Uterus (tissue), 4 donors: Measurements from ENCODE around the gene BPIFA2. TPM values are rescaled to one million over a fixed set of nuclear protein-coding genes. Genes with fewer than 3 reads are reported as not detected.

Source experiments
- DNase-seq, 2 donors: peaks; one replicate each; pipeline ENCODE4 v3.0.0-alpha.2; 2019 to 2020
- H3K27ac ChIP-seq, 2 donors: fragments of 200-600 bp; sonication (generic); 1 replicate in 1 of 2; 2 replicates in 1 of 2; pipeline ENCODE4 v1.5.1; 2016 to 2018
- H3K27me3 ChIP-seq, 2 donors: fragments of 200-600 bp; sonication (generic); one replicate each; pipeline ENCODE4 v1.5.1; 2018 to 2019; ENCODE audit warnings: control low read depth in 1 of 2
- H3K36me3 ChIP-seq, 2 donors: fragments of 200-600 bp; sonication (generic); one replicate each; pipeline ENCODE4 v1.5.1; 2019; ENCODE audit warnings: control low read depth in 1 of 2
- H3K4me1 ChIP-seq, 2 donors: fragments of 200-600 bp; sonication (generic); one replicate each; pipeline ENCODE4 v1.5.1; 2018 to 2019; ENCODE audit warnings: control low read depth in 1 of 2
- H3K4me3 ChIP-seq, 2 donors: fragments of 200-600 bp; sonication (generic); 1 replicate in 1 of 2; 2 replicates in 1 of 2; pipeline ENCODE4 v1.5.1; 2018 to 2019; ENCODE audit warnings: mild to moderate bottlenecking in 1 of 2
- H3K9me3 ChIP-seq, 2 donors: fragments of 200-600 bp; sonication (generic); one replicate each; pipeline ENCODE4 v1.5.1; 2019; ENCODE audit warnings: control low read depth in 1 of 2
- POLR2A ChIP-seq, 2 donors: fragments of 450-650 bp; IDR thresholded peaks; one replicate each; pipeline ENCODE4 v1.6.1; 2016; ENCODE audit warnings: antibody characterized with exemption in 2 of 2, mild to moderate bottlenecking in 1 of 2, moderate library complexity in 1 of 2
- intact Hi-C: fragments of 100-400 bp; cut with DNase I; formaldehyde crosslinking; loops from one replicate; pipeline ENCODE4 v1.15.1; 2023; ENCODE audit warnings: low total_unique reads
- total RNA-seq, 4 donors: library from RNA; depleted of rRNA in 3 of 4; stranded (reverse); fragments of >200 nt in 3 of 4; gene quantifications; one replicate each; pipeline versions ENCODE4 v1.1.0 to v1.2.4, GENCODE V29; 2014 to 2023
- TF ChIP-seq, protein P1 (sequence below), 4 experiments: fragments of 200-600 bp in 2 of 4; fragments of 450-650 bp in 2 of 4; sonication (generic) in 2 of 4; IDR thresholded peaks; one replicate each; pipeline ENCODE4 v1.5.1; 2016 to 2019; ENCODE audit warnings: antibody characterized with exemption in 4 of 4, mild to moderate bottlenecking in 2 of 4, moderate library complexity in 1 of 4
- donor health status: DM: yes; HTN: yes; CAD: no.

BPIFA2 gene
- total RNA-seq, 4 donors from 2014 or later: not detected

DNA sequence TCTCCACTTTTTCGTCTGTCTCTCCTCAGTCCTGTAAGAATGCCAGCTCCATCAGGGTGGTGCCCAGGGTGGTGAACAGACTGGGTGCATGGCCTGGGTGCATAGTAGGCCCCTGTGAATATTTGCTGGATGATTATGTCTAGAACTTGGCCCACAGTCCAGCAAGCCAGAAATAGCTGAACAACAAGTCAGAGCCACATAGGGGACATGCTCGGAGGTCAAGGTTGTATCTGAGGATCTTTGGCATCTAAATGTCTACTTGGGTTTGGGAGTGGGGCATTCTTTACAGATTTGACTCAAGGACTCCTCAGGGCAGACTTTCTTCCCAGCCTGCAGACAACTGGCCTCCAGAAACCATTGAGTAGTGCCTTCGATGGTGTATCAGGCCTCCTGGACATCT lies 31.1 kb downstream of the BPIFA2 start:
- intact Hi-C loops: no loop called here
- TF ChIP-seq POLR2A (IDR thresholded peaks at IDR 0.05): no peak
- TF ChIP-seq, protein P1, sequence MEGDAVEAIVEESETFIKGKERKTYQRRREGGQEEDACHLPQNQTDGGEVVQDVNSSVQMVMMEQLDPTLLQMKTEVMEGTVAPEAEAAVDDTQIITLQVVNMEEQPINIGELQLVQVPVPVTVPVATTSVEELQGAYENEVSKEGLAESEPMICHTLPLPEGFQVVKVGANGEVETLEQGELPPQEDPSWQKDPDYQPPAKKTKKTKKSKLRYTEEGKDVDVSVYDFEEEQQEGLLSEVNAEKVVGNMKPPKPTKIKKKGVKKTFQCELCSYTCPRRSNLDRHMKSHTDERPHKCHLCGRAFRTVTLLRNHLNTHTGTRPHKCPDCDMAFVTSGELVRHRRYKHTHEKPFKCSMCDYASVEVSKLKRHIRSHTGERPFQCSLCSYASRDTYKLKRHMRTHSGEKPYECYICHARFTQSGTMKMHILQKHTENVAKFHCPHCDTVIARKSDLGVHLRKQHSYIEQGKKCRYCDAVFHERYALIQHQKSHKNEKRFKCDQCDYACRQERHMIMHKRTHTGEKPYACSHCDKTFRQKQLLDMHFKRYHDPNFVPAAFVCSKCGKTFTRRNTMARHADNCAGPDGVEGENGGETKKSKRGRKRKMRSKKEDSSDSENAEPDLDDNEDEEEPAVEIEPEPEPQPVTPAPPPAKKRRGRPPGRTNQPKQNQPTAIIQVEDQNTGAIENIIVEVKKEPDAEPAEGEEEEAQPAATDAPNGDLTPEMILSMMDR (IDR thresholded peaks at IDR 0.05): no peak
- no peak for DNase-seq
- H3K4me3 ChIP-seq: no peak overlapping the region
- H3K4me1 ChIP-seq: no peaks in the 10 kb centered on the region
- no peaks in the 10 kb centered on the region for H3K9me3 ChIP-seq
- H3K27me3 ChIP-seq: no peaks in the 10 kb centered on the region
- no peak overlapping the region for H3K27ac ChIP-seq
- no peaks in the 10 kb centered on the region for H3K36me3 ChIP-seq

DNA sequence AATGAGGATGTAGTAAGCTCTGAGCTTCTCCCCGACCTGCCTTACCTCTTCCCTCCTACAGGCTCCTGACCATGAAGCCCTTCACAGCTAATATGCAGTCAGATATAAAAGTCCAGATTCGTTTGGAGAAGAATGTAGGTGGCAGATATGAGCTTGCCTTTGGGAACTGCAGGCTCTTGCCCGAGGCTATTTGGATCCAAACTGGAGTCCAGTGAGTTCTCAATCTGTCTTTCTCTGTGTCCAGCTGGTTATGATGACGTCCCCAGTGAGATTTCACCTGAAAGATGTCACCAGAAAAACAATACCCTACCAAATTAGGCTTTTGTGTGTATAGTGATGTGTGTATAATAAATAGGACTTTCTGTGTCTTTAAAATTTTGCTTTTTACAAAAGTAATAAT lies 34.5 kb downstream of the BPIFA2 start:
- H3K36me3 ChIP-seq: no peaks in the 10 kb centered on the region
- H3K27me3 ChIP-seq: no peaks in the 10 kb centered on the region
- no peaks in the 10 kb centered on the region for H3K4me1 ChIP-seq
- no peak overlapping the region for H3K27ac ChIP-seq
- no peak overlapping the region for H3K4me3 ChIP-seq
- no peak for TF ChIP-seq POLR2A (IDR thresholded peaks at IDR 0.05)
- TF ChIP-seq, protein P1 (IDR thresholded peaks at IDR 0.05): no peak
- intact Hi-C loops: no loop called here
- no peaks in the 10 kb centered on the region for H3K9me3 ChIP-seq
- no peak for DNase-seq

DNA sequence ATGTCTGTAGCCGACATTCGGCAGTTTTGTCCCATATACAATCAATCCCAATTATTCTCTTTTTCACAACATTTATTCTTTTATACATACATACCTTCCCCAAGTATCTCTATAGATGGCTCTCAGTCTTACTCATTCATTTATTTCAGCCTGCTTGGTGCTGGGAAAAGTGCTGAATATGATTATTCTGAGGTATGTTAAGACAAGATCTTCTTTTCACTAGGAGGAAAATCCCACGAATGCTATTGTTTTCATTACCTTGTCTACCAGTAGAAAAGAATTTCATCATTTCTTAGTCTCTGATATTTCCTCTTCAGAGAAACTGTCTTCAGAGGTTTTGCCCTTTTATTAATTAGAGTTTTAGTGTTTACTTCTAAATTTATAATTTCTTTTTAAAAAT lies 35.5 kb downstream of the BPIFA2 start:
- Histone ChIP-seq H3K4me1 (no peaks in the 10 kb centered on the region), H3K36me3 (no peaks in the 10 kb centered on the region), H3K27ac (no peak overlapping the region), H3K9me3 (no peaks in the 10 kb centered on the region), H3K27me3 (no peaks in the 10 kb centered on the region), H3K4me3 (no peak overlapping the region)
- TF ChIP-seq, protein P1 (IDR thresholded peaks at IDR 0.05): no peak
- TF ChIP-seq POLR2A (IDR thresholded peaks at IDR 0.05): no peak
- intact Hi-C loops: no loop called here
- DNase-seq: no peak

DNA sequence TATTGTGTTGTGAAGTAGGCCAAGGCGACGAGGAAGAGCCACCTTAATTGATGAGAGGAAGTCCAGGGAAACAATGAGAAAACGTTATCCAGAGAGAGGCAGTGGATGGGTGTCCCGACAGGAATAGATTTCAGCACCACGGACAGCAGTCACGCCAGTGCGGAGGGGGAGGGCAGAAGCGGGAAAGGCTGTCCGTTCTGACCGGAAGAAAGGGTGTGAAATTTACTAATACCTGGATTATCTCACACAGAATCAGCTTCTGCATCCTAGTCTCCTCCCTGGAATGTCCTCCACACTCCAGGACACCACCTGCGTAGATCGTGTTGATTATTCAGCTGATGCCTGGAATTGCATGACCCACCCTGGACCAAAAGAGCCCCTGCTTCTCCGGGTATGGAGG lies 41.8 kb downstream of the BPIFA2 start:
- Histone ChIP-seq H3K27ac (no peak overlapping the region), H3K4me3 (no peak overlapping the region), H3K4me1 (no peaks in the 10 kb centered on the region), H3K27me3 (no peaks in the 10 kb centered on the region), H3K9me3 (no peaks in the 10 kb centered on the region), H3K36me3 (no peaks in the 10 kb centered on the region)
- TF ChIP-seq POLR2A (IDR thresholded peaks at IDR 0.05): no peak
- TF ChIP-seq, protein P1 (IDR thresholded peaks at IDR 0.05): no peak
- DNase-seq: peak in 1 of 2 donors; percentile 18
- intact Hi-C loops: no loop called here

DNA sequence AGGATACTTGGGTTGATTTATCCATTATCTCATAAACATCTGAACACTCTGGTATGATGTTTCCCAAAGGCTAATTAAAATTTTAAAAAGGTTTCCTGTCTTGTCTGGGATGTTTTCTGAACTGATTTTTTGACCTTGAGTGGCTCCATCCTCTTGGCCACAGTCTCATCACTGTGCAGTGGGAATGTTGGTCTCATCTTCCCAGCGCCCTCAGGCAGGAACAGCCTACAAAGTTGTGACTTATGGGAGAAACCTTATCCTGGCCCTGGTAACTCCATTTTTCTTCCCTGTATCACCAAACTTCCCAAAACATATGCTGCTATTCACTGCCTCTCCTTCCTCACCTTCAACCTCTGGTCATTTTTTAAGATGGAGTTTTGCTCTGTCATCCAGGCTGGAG lies 42.4 kb downstream of the BPIFA2 start:
- intact Hi-C loops: no loop called here

More for the DNA sequence above, 42.4 kb downstream of the BPIFA2 start:
- Histone ChIP-seq H3K9me3 (no peaks in the 10 kb centered on the region), H3K4me3 (no peak overlapping the region), H3K27me3 (no peaks in the 10 kb centered on the region), H3K27ac (no peak overlapping the region), H3K4me1 (no peaks in the 10 kb centered on the region), H3K36me3 (no peaks in the 10 kb centered on the region)
- TF ChIP-seq, protein P1 (IDR thresholded peaks at IDR 0.05): no peak
- no peak for TF ChIP-seq POLR2A (IDR thresholded peaks at IDR 0.05)
- DNase-seq: no peak
